ENCODE results near the gene NAIF1. TPM values are rescaled to one million over a fixed set of nuclear protein-coding genes. Genes with fewer than 3 reads are reported as not detected.

The NAIF1 gene
- total RNA-seq, 4 donors from 2014 or later: 8.6 to 10.8 (median 9.6) TPM

DNA sequence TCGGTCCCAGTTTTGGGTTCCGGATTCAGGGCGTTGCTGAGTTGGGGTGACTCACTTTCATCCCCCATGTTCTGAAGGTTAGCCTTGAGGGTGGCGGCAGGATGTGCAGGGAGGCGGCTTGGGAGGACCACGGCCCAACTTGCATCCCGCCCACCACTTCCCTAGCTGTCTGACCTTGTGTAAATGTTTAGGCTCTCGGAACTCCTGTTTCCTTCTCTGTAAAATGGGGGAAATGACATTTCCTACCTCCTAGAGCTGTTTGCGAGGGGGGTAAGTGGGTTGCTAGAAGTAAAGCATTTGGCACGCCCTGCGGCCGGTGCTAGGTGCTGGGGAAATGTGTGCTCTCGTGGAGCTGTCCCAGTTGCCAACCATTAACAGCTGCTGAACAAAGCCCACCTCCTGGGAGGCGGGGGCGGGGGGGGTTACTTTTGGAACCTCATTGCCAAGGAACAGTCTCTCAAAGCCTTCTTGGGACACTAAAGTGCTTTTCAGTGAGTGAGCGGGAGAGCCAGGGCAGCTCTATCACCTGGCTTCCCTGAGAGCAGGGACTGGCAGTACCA, 32.9 kb upstream of the NAIF1 start:
- TF ChIP-seq, protein P1, sequence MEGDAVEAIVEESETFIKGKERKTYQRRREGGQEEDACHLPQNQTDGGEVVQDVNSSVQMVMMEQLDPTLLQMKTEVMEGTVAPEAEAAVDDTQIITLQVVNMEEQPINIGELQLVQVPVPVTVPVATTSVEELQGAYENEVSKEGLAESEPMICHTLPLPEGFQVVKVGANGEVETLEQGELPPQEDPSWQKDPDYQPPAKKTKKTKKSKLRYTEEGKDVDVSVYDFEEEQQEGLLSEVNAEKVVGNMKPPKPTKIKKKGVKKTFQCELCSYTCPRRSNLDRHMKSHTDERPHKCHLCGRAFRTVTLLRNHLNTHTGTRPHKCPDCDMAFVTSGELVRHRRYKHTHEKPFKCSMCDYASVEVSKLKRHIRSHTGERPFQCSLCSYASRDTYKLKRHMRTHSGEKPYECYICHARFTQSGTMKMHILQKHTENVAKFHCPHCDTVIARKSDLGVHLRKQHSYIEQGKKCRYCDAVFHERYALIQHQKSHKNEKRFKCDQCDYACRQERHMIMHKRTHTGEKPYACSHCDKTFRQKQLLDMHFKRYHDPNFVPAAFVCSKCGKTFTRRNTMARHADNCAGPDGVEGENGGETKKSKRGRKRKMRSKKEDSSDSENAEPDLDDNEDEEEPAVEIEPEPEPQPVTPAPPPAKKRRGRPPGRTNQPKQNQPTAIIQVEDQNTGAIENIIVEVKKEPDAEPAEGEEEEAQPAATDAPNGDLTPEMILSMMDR (IDR thresholded peaks at IDR 0.05): no peak
- no peak for TF ChIP-seq POLR2A (IDR thresholded peaks at IDR 0.05)
- no peak for DNase-seq (ENCODE audit: low spot score in 2 of 2)
- H3K4me3 ChIP-seq (ENCODE audit: low read depth, poor library complexity, severe bottlenecking): no peak overlapping the region
- intact Hi-C loops (cut with DNase I; ENCODE audit: low total_unique reads): no loop called here
- WGBS, 2 donors: 58% methylated on average over 14 to 16 of the region's 16 CpGs

DNA sequence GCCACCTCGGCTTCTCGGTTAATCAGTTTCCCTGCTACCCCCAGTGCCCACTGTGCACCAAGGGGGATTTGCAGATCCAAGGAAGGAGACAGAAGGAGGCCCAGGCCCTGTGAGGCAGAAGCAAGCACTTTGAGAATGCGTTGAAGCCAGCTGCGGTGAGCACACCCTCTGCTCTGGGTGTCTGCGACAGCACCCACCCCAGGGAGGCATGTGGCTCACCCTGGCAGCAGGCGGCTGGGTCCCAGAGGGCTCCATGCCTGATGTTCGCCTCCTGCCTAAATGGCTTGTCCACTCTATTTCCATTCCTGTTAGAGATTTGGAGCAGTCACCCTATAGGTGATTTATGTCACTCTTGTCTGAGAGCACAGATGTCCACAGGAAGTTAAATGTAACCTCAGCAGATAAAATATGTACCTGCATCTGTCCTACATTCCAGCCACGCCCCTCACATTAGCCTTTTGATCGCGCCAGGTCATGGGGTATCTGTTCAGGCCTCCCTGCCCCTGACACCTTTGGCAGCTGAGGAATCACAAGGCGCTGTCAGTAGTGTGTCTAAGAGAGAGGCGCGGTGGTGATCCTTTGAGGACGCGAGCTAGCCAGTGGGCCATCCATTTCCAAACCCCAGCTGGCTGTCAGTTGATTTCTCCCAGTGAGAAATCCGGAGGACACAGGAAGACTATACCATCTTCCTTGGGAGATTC, 32.3 kb upstream of the NAIF1 start:
- WGBS, 2 donors: 42 to 55% methylated on average over 16 of the region's 16 CpGs
- TF ChIP-seq, protein P1 (IDR thresholded peaks at IDR 0.05): no peak
- TF ChIP-seq POLR2A (IDR thresholded peaks at IDR 0.05): no peak
- peak overlapping the region; percentile 19 for H3K4me3 ChIP-seq (ENCODE audit: low read depth, poor library complexity, severe bottlenecking)
- DNase-seq (ENCODE audit: low spot score in 2 of 2): no peak
- intact Hi-C loops (cut with DNase I; ENCODE audit: low total_unique reads): no loop called here

GRCh38 chr9:128098297-128099230, 31.4 kb upstream of the NAIF1 start:
- intact Hi-C loops (cut with DNase I; ENCODE audit: low total_unique reads): no loop called here
- DNase-seq (ENCODE audit: low spot score in 2 of 2): peak; percentile 94 to 98
- peak in 1 of 2 donors; percentile 44 for TF ChIP-seq POLR2A (IDR thresholded peaks at IDR 0.05)
- TF ChIP-seq, protein P1 (IDR thresholded peaks at IDR 0.05): no peak
- 12 to 24% methylated on average over 22 to 32 of the region's 32 CpGs for WGBS, 2 donors
- peak overlapping the region; percentile 19 for H3K4me3 ChIP-seq (ENCODE audit: low read depth, poor library complexity, severe bottlenecking)

DNA sequence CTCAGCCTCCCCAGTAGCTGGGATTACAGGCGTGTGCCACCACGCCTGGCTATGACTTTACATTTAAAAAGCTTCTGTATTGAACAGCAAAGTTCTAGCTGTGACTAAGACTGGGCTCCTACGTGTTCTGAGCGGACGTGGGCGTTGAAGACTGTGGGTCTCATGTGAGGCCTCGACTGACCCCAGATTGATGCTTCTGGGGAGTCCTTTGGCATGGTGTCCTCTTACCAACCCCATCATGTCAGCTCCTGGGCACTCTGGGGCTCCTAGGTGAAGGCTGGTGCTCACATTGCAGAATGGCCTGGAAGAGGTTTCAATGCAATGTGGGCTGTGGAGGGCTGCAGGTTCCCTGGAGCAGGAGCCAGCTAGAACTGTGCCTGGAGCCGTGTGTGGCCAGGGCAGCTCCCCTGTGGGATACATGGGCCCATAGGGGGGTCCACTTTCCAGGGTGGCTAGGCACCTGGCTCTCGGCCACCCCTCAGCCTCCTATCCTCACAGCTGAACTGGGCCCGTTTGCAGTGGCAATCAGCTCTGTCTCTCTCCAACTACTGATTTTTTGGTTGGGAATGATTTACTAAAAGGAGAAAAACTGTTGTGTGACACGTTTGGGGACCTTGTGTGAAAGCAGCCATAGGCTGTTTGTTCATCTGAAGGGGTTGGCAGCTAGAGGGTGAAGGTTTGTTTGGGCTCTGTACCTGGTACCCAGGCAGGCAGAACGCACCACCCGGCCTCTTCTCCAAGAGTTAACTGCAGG, 30.6 kb upstream of the NAIF1 start:
- no peak for DNase-seq (ENCODE audit: low spot score in 2 of 2)
- intact Hi-C loops (cut with DNase I; ENCODE audit: low total_unique reads): no loop called here
- WGBS, 2 donors: 55 to 58% methylated on average over 13 of the region's 13 CpGs
- no peak overlapping the region for H3K4me3 ChIP-seq (ENCODE audit: low read depth, poor library complexity, severe bottlenecking)
- TF ChIP-seq, protein P1 (IDR thresholded peaks at IDR 0.05): no peak
- no peak for TF ChIP-seq POLR2A (IDR thresholded peaks at IDR 0.05)

Data from lower leg skin (tissue), 4 donors.